ENCODE results near the gene SURF6.
"Not testable (repeated sequence)": the region's sequence is repeated elsewhere in the genome, so short reads cannot be mapped to it uniquely, and the experiment has no call there.

SURF6 gene

DNA sequence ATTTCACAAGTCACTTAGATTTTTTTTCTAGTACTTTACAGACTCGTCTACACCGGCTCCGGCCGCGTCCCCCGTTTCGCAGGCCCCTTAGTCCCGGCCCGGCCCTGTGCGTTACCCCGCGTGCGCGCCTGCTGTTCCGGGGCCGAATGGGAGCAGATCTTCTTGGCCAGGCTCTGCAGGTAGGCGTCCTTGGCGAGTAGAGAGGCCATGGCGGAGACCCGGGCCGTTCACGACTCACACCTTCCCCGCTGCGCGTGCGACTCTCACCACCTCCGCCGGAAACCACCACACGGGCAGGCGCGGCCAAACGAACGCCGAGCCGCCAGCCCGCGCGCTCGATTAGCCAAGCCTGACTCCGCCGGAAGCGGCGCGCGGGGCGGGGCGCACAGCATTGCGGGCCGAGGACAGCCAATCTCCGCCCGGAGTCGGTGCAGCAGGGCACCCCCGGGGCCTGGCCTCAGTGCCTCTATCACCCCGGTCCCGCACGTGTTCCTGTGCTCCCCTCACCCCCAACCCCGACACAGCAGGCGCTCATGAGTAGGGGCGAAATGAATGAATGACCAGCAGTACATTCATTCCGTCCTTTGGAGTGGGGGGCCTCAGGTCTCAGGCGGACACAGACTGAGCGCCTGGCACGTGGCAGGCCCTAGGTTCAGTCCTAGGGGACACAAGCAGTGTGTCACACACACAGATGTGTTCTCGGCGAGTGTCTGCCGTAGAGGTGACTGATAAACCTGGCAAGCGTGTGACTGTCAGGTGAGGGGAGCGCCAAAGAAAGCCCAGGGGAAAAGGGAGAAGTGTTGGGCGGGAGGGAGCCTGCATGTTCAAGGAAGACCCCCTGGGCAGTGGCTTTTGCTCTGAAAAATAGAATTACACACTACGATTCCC, at the start of gene SURF6:
Gene SURF6 (minus strand): TSS at position 265 of the 888 bp plus-strand sequence. CDS start 56 bp downstream, at position 209.
- no peaks in the 10 kb centered on the region for H3K27me3 ChIP-seq (ENCODE audit: insufficient read depth, low read length)
- peaks cover 62% of the 10 kb centered on the region for H3K36me3 ChIP-seq (ENCODE audit: insufficient read depth, low read depth, low read length)
- peak within 1 kb of the TSS; percentile 96 for H3K27ac ChIP-seq (ENCODE audit: low read length)
- peaks cover 7% of the 10 kb centered on the region; the same call in 1 of the 2 replicates for H3K4me1 ChIP-seq (ENCODE audit: insufficient read depth, low read length)
- H3K9ac ChIP-seq (ENCODE audit: low read depth, low read length), result peak within 1 kb of the TSS; percentile 84
- H3K4me3 ChIP-seq (ENCODE audit: low read length), result peak within 1 kb of the TSS; percentile 92
- no peaks in the 10 kb centered on the region for H3K9me3 ChIP-seq (ENCODE audit: insufficient read depth, low read depth, low read length)

DNA sequence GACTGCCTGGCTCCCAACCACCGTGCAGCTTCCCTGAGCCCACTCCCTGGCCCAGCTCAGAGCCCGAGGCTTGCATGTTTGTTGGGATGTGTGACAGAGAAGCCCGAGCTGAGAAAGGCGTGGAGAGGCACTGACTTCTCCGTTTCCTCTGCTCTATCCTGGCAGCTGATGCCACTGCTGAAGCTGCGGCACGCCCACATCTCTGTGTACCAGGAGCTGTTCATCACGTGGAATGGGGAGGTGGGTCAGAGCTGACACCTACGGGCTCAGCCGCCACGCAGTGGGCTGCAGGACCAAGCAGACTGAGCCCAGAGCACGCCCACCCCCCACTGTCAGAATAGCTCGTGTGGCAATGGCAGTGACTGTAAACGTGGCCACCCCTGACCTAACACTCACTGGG, 49.5 kb upstream of the SURF6 start:
- Histone ChIP-seq H3K36me3 (ENCODE audit: insufficient read depth, low read depth, low read length) (no peaks in the 10 kb centered on the region), H3K27ac (ENCODE audit: low read length) (no peak overlapping the region), H3K27me3 (ENCODE audit: insufficient read depth, low read length) (no peaks in the 10 kb centered on the region), H3K4me3 (ENCODE audit: low read length) (no peak overlapping the region), H3K9me3 (ENCODE audit: insufficient read depth, low read depth, low read length) (no peaks in the 10 kb centered on the region), H3K4me1 (ENCODE audit: insufficient read depth, low read length) (no peaks in the 10 kb centered on the region), H3K9ac (ENCODE audit: low read depth, low read length) (no peak overlapping the region)

DNA sequence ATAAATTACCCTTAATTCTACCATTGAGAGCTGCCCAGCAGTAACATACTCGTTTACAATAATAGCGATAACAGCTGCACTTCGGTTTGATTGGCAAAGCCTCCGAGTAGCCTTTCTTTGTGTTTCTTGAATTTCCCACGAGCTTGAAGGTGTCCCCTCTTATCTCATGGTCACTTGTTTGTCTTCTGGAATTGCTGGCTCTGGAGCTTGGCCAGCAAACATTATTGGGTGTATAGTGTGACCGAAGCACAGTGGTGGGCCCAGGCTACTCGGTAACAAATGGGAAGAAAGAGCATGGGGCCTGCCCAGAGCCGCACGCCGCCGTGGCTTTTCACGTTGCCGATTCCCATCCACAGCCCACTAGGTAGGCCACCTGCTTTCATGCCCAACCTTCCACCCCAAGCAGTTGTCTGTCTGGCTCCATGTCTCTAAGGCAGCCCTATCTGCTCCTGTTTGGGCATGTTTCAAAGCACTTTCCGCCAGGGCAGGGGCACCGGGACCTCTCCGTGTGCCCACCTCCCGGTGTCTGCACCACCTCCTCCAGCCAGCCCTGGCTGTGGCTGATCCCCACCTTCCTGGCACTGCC, 48.8 kb upstream of the SURF6 start:
- Histone ChIP-seq H3K4me3 (ENCODE audit: low read length) (no peak overlapping the region), H3K4me1 (ENCODE audit: insufficient read depth, low read length) (no peaks in the 10 kb centered on the region), H3K9ac (ENCODE audit: low read depth, low read length) (no peak overlapping the region), H3K9me3 (ENCODE audit: insufficient read depth, low read depth, low read length) (no peaks in the 10 kb centered on the region), H3K27me3 (ENCODE audit: insufficient read depth, low read length) (no peaks in the 10 kb centered on the region), H3K27ac (ENCODE audit: low read length) (no peak overlapping the region), H3K36me3 (ENCODE audit: insufficient read depth, low read depth, low read length) (no peaks in the 10 kb centered on the region)

DNA sequence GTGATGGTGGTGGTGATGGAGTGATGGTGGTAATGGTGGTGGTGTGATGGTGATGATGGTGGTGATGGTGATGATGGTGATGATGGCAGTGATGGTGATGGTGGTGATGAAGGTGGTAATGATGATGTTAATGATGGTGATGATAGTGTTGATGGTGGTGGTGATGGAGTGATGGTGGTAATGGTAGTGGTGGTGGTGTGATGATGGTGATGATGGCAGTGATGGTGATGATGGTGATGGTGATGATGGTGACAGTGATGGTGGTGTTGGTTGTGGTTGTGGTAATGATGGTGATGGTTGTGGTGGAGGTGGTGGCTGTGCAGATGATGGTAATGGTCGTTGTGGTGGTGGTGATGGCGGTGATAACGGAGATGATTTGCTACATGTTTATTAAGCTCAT, 47.5 kb upstream of the SURF6 start:
- Histone ChIP-seq H3K9ac (ENCODE audit: low read depth, low read length) (no peak overlapping the region), H3K27ac (ENCODE audit: low read length) (no peak overlapping the region), H3K4me3 (ENCODE audit: low read length) (no peak overlapping the region), H3K4me1 (ENCODE audit: insufficient read depth, low read length) (no peaks in the 10 kb centered on the region), H3K9me3 (ENCODE audit: insufficient read depth, low read depth, low read length) (no peaks in the 10 kb centered on the region), H3K36me3 (ENCODE audit: insufficient read depth, low read depth, low read length) (no peaks in the 10 kb centered on the region), H3K27me3 (ENCODE audit: insufficient read depth, low read length) (no peaks in the 10 kb centered on the region)

DNA sequence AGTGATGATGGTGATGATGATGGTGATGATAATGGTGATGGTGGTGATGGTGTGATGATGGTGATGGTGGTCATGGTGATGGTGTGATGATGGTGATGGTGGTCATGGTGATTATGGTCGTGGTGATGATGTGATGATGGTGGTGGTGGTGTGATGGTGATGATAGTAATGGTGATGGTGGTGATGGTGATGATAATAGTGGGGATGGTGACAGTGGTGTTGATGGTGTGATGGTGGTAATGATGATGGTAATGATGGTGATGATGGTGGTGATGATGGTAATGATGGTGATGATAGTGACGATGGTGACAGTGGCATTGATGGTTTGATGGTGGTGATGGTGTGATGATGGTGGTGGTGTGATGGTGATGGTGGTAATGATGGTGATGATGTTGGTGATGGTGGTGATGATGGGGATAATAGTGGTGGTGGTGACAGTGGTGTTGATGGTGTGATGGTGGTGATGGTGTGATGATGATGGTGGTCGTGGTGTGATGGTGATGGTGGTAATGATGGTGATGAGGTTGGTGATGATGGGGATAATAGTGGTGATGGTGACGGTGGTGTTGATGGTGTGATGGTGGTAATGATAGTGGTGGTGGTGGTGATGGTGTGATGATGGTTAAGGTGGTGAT, 46.6 kb upstream of the SURF6 start:
- Histone ChIP-seq H3K9me3 (ENCODE audit: insufficient read depth, low read depth, low read length) (no peaks in the 10 kb centered on the region), H3K36me3 (ENCODE audit: insufficient read depth, low read depth, low read length) (no peaks in the 10 kb centered on the region), H3K27me3 (ENCODE audit: insufficient read depth, low read length) (no peaks in the 10 kb centered on the region; the same call in 1 of the 2 replicates), H3K4me1 (ENCODE audit: insufficient read depth, low read length) (no peaks in the 10 kb centered on the region), H3K4me3 (ENCODE audit: low read length) (no peak overlapping the region), H3K27ac (ENCODE audit: low read length) (no peak overlapping the region), H3K9ac (ENCODE audit: low read depth, low read length) (no peak overlapping the region)

DNA sequence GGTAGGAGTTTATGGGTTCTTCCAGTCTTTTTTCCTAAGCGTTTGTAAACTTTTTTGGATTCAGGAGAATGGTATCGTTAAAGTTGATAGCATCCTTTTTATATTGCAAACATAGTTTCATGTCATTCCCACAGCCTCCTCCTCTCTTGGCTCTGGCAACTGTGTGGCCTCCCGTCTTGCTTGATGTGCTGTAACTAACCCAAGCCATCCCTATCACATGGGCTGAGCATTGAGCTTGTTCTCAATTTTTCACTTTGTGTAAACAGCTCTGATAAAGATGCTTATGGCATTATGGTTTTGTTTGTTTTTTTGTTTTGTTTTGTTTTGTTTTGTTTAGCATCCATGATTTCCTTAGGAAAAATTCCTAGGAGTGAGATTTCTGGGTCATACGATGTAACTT, 44.7 kb upstream of the SURF6 start:
- Histone ChIP-seq H3K4me3 (ENCODE audit: low read length) (no peak overlapping the region), H3K36me3 (ENCODE audit: insufficient read depth, low read depth, low read length) (no peaks in the 10 kb centered on the region), H3K9ac (ENCODE audit: low read depth, low read length) (no peak overlapping the region), H3K27ac (ENCODE audit: low read length) (no peak overlapping the region), H3K27me3 (ENCODE audit: insufficient read depth, low read length) (peaks cover 11% of the 10 kb centered on the region), H3K9me3 (ENCODE audit: insufficient read depth, low read depth, low read length) (no peaks in the 10 kb centered on the region), H3K4me1 (ENCODE audit: insufficient read depth, low read length) (no peaks in the 10 kb centered on the region)

DNA sequence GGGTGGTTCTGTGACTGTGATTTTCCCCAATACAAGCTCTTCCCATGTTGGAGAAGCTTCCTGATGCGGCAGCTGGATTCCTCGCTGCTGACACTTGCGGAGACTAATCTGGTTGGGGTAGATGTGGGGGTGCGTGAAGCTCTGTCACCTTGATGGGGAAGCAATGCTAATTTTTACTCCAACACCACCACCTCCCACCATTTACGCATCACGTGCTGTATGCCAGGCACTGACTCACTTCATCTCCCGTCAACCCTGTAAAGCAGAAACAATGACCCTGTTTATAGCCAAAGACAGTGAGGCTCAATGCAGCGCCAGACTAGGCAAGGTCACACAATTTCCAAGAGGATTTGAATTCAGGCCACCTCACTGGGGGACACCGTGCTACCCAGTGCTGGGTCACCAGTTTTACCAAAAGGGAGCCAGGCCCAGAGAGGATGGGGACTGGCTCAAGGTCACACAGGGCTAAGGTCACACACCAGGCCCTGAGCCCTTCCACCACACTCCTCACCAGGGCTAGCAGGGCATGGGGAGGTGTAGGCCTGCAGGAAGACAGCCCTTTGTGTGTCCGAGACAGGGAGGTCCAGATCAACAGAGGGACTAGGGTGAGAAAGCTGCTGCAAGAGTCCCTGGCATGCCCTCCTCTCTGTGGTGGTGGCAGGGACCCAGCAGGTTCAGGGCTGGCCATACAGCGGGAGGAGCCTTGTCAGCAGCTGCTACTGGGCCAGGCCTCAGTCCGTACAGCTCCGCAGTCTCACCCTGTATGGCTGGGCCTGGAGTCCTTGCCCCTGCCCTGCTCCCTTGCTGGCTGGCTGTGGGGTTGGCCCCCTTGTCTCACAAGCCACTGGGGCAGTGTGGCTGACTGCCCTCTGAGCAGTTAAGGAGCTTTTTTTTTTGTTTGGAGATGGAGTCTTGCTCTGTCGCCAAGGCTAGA, 43.4 kb upstream of the SURF6 start:
- H3K27ac ChIP-seq (ENCODE audit: low read length), result no peak overlapping the region
- H3K4me3 ChIP-seq (ENCODE audit: low read length), result no peak overlapping the region
- H3K36me3 ChIP-seq (ENCODE audit: insufficient read depth, low read depth, low read length), result no peaks in the 10 kb centered on the region
- peaks cover 4% of the 10 kb centered on the region; the same call in 1 of the 2 replicates for H3K4me1 ChIP-seq (ENCODE audit: insufficient read depth, low read length)
- H3K9ac ChIP-seq (ENCODE audit: low read depth, low read length), result no peak overlapping the region
- no peaks in the 10 kb centered on the region for H3K9me3 ChIP-seq (ENCODE audit: insufficient read depth, low read depth, low read length)
- H3K27me3 ChIP-seq (ENCODE audit: insufficient read depth, low read length), result peaks cover 11% of the 10 kb centered on the region

DNA sequence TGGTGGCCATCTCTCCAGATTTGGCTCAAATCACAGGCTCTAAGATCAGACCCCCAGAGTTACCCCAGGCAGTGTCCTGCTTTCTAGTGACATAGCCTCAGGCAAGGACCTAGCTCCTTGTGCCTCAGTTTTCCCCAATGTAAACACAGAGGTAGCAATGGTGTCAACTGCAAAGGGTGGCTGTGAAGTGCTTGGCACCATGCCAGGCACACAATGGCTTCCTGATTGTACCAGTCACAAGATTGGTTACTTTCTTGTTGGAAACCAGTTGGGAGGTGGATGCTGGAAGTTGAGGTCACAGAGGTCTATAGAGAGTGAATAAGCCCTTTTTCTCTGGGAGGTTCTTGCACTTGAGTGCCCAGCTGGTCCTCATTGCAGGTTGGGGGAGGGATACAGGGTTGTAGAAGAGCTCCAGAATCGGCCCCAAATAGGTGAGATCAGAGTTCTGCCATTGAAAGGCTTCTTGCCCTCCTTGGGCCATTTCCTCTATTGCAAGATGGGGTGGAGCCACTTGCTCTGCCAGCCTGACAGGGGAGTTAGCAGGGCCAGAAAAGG, 42.5 kb upstream of the SURF6 start:
- H3K4me1 ChIP-seq (ENCODE audit: insufficient read depth, low read length), result peaks cover 4% of the 10 kb centered on the region; the same call in 1 of the 2 replicates
- H3K9ac ChIP-seq (ENCODE audit: low read depth, low read length), result no peak overlapping the region
- no peak overlapping the region for H3K27ac ChIP-seq (ENCODE audit: low read length)
- no peaks in the 10 kb centered on the region; the same call in 1 of the 2 replicates for H3K36me3 ChIP-seq (ENCODE audit: insufficient read depth, low read depth, low read length)
- no peaks in the 10 kb centered on the region for H3K9me3 ChIP-seq (ENCODE audit: insufficient read depth, low read depth, low read length)
- H3K27me3 ChIP-seq (ENCODE audit: insufficient read depth, low read length), result peaks cover 11% of the 10 kb centered on the region
- H3K4me3 ChIP-seq (ENCODE audit: low read length), result no peak overlapping the region

DNA sequence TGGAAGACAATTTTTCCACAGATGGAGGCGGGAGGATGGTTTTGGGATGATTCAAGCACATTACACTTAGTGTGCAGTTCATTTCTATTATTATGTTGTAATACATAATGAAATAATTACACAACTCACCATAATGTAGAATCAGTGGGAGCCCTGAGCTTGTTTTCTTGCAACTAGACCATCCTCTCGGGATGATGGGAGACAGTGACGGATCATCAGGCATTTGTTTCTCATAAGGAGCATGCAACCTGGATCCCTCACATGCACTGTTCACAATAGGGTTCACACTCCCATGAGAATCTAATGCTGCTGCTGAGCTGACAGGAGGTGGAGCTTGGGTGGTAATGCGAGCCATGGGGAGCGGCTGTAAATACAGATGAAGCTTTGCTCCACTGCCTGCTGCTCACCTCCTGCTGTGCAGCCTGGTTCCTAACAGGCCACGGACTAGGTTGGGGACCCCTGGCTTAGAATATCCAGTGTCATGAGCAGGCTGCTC, 41.8 kb upstream of the SURF6 start:
- H3K27ac ChIP-seq (ENCODE audit: low read length), result no peak overlapping the region
- no peak overlapping the region for H3K9ac ChIP-seq (ENCODE audit: low read depth, low read length)
- H3K4me3 ChIP-seq (ENCODE audit: low read length), result no peak overlapping the region
- H3K4me1 ChIP-seq (ENCODE audit: insufficient read depth, low read length), result peaks cover 4% of the 10 kb centered on the region
- no peaks in the 10 kb centered on the region for H3K9me3 ChIP-seq (ENCODE audit: insufficient read depth, low read depth, low read length)
- peaks cover 11% of the 10 kb centered on the region for H3K27me3 ChIP-seq (ENCODE audit: insufficient read depth, low read length)
- peaks cover 7% of the 10 kb centered on the region for H3K36me3 ChIP-seq (ENCODE audit: insufficient read depth, low read depth, low read length)

DNA sequence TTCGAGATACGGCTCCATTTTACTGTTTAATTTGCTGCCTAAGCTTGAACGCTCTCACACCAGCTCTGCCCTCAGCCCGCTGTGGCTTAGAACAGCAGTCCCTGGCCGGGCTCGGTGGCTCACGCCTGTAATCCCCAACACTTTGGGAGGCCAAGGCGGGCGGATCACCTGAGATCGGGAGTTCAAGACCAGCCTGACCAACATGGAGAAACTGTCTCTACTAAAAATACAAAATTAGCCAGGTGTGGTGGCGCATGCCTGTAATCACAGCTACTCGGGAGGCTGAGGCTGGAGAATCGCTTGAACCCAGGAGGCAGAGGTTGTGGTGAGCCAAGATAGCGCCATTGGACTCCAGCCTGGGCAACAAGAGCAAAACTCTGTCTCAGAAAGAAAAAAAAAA, 41.3 kb upstream of the SURF6 start:
- H3K4me1 ChIP-seq (ENCODE audit: insufficient read depth, low read length); H3K9me3 ChIP-seq (ENCODE audit: insufficient read depth, low read depth, low read length); H3K27ac ChIP-seq (ENCODE audit: low read length); H3K9ac ChIP-seq (ENCODE audit: low read depth, low read length); H3K4me3 ChIP-seq (ENCODE audit: low read length): not testable (repeated sequence)
- H3K36me3 ChIP-seq (ENCODE audit: insufficient read depth, low read depth, low read length), result peaks cover 12% of the 10 kb centered on the region
- H3K27me3 ChIP-seq (ENCODE audit: insufficient read depth, low read length), result peaks cover 11% of the 10 kb centered on the region

Measured in iPS-20b (cell line).